Right renal cortex interstitium (tissue), 3 donors: ENCODE measurements around the gene ZNF350. TPM values are rescaled to one million over a fixed set of nuclear protein-coding genes. Genes with fewer than 3 reads are reported as not detected.
"Not testable (repeated sequence)": the region's sequence is repeated elsewhere in the genome, so short reads cannot be mapped to it uniquely, and the experiment has no call there.

Source experiments
- DNase-seq, 3 donors: peaks; one replicate each; pipeline ENCODE4 v3.0.0-alpha.2; 2013; ENCODE audit warnings: low read depth in 3 of 3, low spot score in 2 of 3
- polyA plus RNA-seq, 3 donors: library from polyadenylated mRNA; unstranded; fragments of 120-200 nt; gene quantifications; one replicate each; pipeline ENCODE4 v1.2.1, GENCODE V29; 2013; ENCODE audit not compliant: insufficient read length in 3 of 3

Gene ZNF350
- polyA plus RNA-seq, 3 donors = 18.8 to 22.8 (median 21.5) TPM

- not testable (repeated sequence) for DNase-seq
These were observed 10.9 kb downstream of the ZNF350 start for GRCh38 chr19:51975787-51976186.

- no peak for DNase-seq
These were observed 15.0 kb downstream of the ZNF350 start for GRCh38 chr19:51971624-51972023.

GRCh38 chr19:51970718-51971117 lies 15.9 kb downstream of the ZNF350 start:
- DNase-seq = no peak

- no peak for DNase-seq
These were observed 21.1 kb downstream of the ZNF350 start for GRCh38 chr19:51965583-51965982.

- not testable (repeated sequence) for DNase-seq
These were observed 25.9 kb downstream of the ZNF350 start for GRCh38 chr19:51960621-51961233.

GRCh38 chr19:51959791-51960190 lies 26.8 kb downstream of the ZNF350 start:
- no peak for DNase-seq

GRCh38 chr19:51957846-51958245 lies 28.8 kb downstream of the ZNF350 start:
- DNase-seq = not testable (repeated sequence)

- peak; percentile 50 to 68 (median 62) for DNase-seq
These were observed 37.7 kb downstream of the ZNF350 start for GRCh38 chr19:51948975-51949374.

- DNase-seq = no peak
These were observed 40.0 kb downstream of the ZNF350 start for GRCh38 chr19:51946602-51947001.

- DNase-seq = no peak
These were observed 41.7 kb downstream of the ZNF350 start for GRCh38 chr19:51944798-51945552.

- no peak for DNase-seq
These were observed 47.7 kb downstream of the ZNF350 start for GRCh38 chr19:51938936-51939335.

- DNase-seq = no peak
These were observed 54.7 kb downstream of the ZNF350 start for GRCh38 chr19:51931921-51932320.

- no peak for DNase-seq
These were observed 58.8 kb downstream of the ZNF350 start for GRCh38 chr19:51927859-51928258.

- DNase-seq = peak; percentile 93 to 99 (median 95)
These were observed 59.6 kb downstream of the ZNF350 start, which contains the start of gene ZNF613 for GRCh38 chr19:51926784-51927741. Gene ZNF613, plus strand, starts transcription at chr19:51927472. Its CDS starts 8,749 bp downstream, at chr19:51936221.

GRCh38 chr19:51926426-51926783 lies 60.2 kb downstream of the ZNF350 start:
- DNase-seq = no peak

- no peak for DNase-seq
These were observed 64.7 kb downstream of the ZNF350 start for GRCh38 chr19:51921949-51922348.

- no peak for DNase-seq
These were observed 67.0 kb downstream of the ZNF350 start for GRCh38 chr19:51919606-51920005.

- no peak for DNase-seq
These were observed 70.5 kb downstream of the ZNF350 start for GRCh38 chr19:51916167-51916566.

- DNase-seq = no peak
These were observed 71.2 kb downstream of the ZNF350 start for GRCh38 chr19:51915324-51915867.
